NCI-H187 (cell line): ENCODE measurements around the gene SETD6.
"Not testable (repeated sequence)": the region's sequence is repeated elsewhere in the genome, so short reads cannot be mapped to it uniquely, and the experiment has no call there.

Experiments
- DNase-seq, 2 experiments: peaks; one replicate each; lab custom pipeline; 2025; lab: John Stamatoyannopoulos, UW

The SETD6 gene

GRCh38 chr16:58542291-58542690, 27.0 kb downstream of the SETD6 start:
- DNase-seq: no peak

- no peak for DNase-seq
Observed at GRCh38 chr16:58543685-58544084, 28.4 kb downstream of the SETD6 start.

DNA sequence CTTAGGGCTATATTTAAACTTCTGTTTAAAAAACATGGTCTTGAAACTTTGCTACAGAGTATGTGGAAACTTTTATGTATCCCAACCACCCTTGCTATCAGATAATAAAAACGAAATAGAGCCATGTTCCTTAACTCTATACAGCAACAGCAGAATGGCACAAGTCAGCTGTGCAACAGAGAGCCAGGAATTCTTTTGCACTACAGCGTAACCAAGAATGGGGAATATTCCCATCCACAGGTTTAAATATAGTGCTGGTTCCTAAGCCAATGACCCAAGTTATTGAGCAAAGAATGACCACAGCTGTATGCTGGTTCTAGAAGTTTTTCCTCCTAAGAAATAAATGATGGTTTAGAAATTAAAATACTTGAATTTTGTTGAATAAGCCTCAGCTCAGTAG, 33.1 kb downstream of the SETD6 start:
- DNase-seq: no peak

GRCh38 chr16:58551496-58551895, 36.2 kb downstream of the SETD6 start:
- DNase-seq: no peak

DNA sequence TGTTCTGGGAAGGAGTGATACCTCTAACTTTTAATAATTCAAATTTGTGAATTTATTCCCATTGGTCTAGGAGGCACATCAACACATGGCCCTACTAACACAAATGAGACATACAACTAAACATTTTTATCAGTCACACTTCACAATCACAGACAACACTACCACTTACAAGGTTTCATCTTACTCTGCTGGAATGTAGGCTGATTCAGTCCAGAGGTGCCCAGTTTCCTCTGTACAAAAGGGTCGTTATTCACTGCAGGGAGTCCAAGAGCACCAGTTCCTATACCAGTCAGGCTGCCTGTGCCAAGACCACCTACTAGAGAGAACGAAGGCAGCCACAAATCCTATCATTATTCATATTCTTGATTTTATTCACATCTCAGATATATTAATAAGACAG, 41.4 kb downstream of the SETD6 start:
- no peak for DNase-seq

GRCh38 chr16:58563235-58563634, 47.9 kb downstream of the SETD6 start:
- no peak for DNase-seq

- no peak for DNase-seq
Observed at GRCh38 chr16:58563775-58564174, 48.5 kb downstream of the SETD6 start.

DNA sequence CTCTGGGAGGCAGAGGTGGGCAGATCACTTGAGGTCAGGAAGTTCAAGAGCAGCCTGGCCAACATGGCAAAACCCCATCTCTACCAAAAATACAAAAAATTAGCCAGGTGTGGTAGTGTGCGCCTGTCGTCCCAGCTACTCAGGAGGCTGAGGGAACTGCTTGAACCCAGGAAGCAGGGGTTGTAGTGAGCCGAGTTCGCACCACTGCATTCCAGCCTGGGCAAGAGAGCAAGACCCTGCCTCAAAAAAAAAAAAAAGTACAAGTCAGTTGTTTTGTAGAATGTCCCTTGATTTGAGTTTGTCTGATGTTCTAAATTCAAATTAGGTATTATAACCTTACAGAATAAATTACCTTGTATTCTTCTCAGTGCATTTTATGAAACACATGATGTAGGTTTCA, 50.4 kb downstream of the SETD6 start:
- DNase-seq: not testable (repeated sequence)
